ENCODE data around the gene ACADM.
"Not testable (repeated sequence)": the region's sequence is repeated elsewhere in the genome, so short reads cannot be mapped to it uniquely, and the experiment has no call there.

Gene ACADM

DNA sequence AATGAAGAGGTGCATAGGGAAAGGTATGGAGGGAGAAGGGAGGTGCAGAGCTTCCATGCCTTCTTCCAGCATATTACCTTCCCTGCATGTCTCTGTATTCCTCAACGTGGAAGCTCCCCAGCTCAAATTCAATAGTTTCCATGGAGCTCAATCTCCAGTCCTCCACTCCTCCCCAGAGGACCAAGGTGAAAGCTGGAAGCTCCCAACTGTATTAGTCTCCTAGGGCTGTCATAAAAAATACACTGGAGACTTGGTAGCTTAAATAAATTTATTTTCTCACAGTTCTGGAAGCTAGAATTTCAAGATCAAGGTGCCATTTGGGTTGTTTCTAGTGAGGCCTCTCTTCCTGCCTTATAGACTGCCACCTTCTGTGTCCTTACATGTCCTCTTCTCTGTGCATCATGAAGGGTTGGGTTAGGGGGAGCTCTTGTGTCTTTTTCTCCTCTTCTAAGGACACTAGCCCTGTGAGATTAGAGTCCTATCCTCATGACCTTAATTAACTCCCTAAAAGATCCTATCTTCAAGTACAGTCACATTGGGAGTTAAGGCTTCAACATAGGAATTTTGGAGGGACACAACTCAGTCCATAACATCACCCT, 39.6 kb downstream of the ACADM start:
- H3K4me3 ChIP-seq = no peak overlapping the region
- H3K4me2 ChIP-seq = no peak overlapping the region
- no peak for TF ChIP-seq Cebpa-rat (IDR thresholded peaks at IDR 0.05)
- H3K9ac ChIP-seq = no peak overlapping the region
- no peaks in the 10 kb centered on the region for H3K27me3 ChIP-seq
- no peaks in the 10 kb centered on the region for H3K9me3 ChIP-seq (replicated peaks in 1 of 11)
- no peak overlapping the region for H3K27ac ChIP-seq
- peaks cover 4 to 56% (median 37%) of the 10 kb centered on the region in 11 experiments; a peak in 21 of 22 replicates for H3K36me3 ChIP-seq
- peaks cover 0 to 18% (median 6%) of the 10 kb centered on the region in 10 experiments; a peak in 15 of 20 replicates for H3K4me1 ChIP-seq
- H4K20me1 ChIP-seq = no peaks in the 10 kb centered on the region

GRCh38 chr1:75765697-75766355, 41.3 kb downstream of the ACADM start:
- H3K9ac ChIP-seq = no peak overlapping the region
- no peak overlapping the region for H3K4me3 ChIP-seq
- H3K27ac ChIP-seq = no peak overlapping the region
- no peak for TF ChIP-seq Cebpa-rat (IDR thresholded peaks at IDR 0.05)
- no peaks in the 10 kb centered on the region for H3K9me3 ChIP-seq (replicated peaks in 1 of 11)
- H3K4me1 ChIP-seq = peaks cover 0 to 18% (median 6%) of the 10 kb centered on the region in 10 experiments; a peak in 15 of 20 replicates
- H3K36me3 ChIP-seq = peaks cover 4 to 39% (median 21%) of the 10 kb centered on the region in 11 experiments; a peak in 21 of 22 replicates
- H4K20me1 ChIP-seq = no peaks in the 10 kb centered on the region
- peak overlapping the region in 4 of 11 experiments; percentile 7 to 42 (median 34); a peak in 4 of 22 replicates for H3K4me2 ChIP-seq
- no peaks in the 10 kb centered on the region for H3K27me3 ChIP-seq

GRCh38 chr1:75768016-75768415, 43.5 kb downstream of the ACADM start:
- no peak overlapping the region for H3K4me2 ChIP-seq
- no peaks in the 10 kb centered on the region for H4K20me1 ChIP-seq
- no peak overlapping the region for H3K9ac ChIP-seq
- H3K36me3 ChIP-seq = peaks cover 0 to 17% (median 11%) of the 10 kb centered on the region in 11 experiments; a peak in 12 of 22 replicates
- peaks cover 0 to 18% (median 6%) of the 10 kb centered on the region in 10 experiments; a peak in 15 of 20 replicates for H3K4me1 ChIP-seq
- no peaks in the 10 kb centered on the region for H3K9me3 ChIP-seq (replicated peaks in 1 of 11)
- H3K27ac ChIP-seq = no peak overlapping the region
- no peaks in the 10 kb centered on the region for H3K27me3 ChIP-seq
- no peak overlapping the region for H3K4me3 ChIP-seq
- TF ChIP-seq Cebpa-rat (IDR thresholded peaks at IDR 0.05) = no peak

GRCh38 chr1:75770761-75771160, 46.3 kb downstream of the ACADM start:
- H3K9me3 ChIP-seq (replicated peaks in 1 of 11) = no peaks in the 10 kb centered on the region
- no peak overlapping the region for H3K4me3 ChIP-seq
- no peaks in the 10 kb centered on the region for H4K20me1 ChIP-seq
- no peaks in the 10 kb centered on the region for H3K36me3 ChIP-seq
- H3K9ac ChIP-seq = no peak overlapping the region
- no peak overlapping the region for H3K27ac ChIP-seq
- peaks cover 0 to 5% (median 0%) of the 10 kb centered on the region in 10 experiments; a peak in 7 of 20 replicates for H3K4me1 ChIP-seq
- no peak for TF ChIP-seq Cebpa-rat (IDR thresholded peaks at IDR 0.05)
- no peak overlapping the region for H3K4me2 ChIP-seq
- H3K27me3 ChIP-seq = no peaks in the 10 kb centered on the region

DNA sequence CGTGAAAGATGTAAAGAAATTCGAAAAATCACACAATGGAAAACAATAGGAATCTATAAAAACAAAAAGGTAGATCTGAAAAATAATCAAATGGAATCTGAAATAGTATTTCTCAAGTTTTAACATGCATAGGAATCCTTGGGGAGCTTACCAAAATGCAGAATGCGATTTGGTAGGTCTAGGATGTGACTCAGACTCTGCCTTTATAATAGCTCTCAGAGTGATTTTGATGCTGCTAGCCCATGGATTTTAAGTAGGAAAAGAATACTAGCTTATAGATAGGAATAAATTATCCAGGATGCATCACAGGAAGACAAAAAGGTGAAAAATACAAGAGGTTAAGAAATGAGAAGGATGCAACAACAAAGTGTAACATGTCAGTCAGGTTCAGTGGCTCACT, 47.5 kb downstream of the ACADM start:
- no peak for TF ChIP-seq Cebpa-rat (IDR thresholded peaks at IDR 0.05)
- no peak overlapping the region for H3K4me2 ChIP-seq
- H3K36me3 ChIP-seq = no peaks in the 10 kb centered on the region
- no peaks in the 10 kb centered on the region for H3K4me1 ChIP-seq
- no peak overlapping the region for H3K9ac ChIP-seq
- H3K27ac ChIP-seq = no peak overlapping the region
- H4K20me1 ChIP-seq = no peaks in the 10 kb centered on the region
- H3K9me3 ChIP-seq (replicated peaks in 1 of 11) = peaks cover 0 to 5% (median 0%) of the 10 kb centered on the region in 11 experiments; a peak in 1 of 22 replicates
- no peaks in the 10 kb centered on the region for H3K27me3 ChIP-seq
- no peak overlapping the region for H3K4me3 ChIP-seq

DNA sequence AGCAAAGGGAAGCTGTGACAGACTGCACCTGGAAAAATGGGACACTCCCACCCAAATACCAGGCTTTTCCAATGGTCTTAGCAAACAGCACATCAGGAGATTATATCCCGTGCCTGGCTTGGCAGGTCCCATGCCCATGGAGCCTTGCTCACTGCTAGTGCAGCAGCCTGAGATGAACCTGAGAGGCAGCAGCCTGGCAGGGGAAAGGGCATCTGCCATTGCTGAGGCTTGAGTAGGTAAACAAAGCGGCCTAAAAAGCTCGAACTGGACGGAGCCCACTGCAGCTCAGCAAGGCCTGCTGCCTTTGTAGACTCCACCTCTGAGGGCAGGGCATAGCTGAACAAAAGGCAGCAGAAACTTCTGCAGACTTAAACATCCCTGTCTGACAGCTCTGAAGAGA, 53.3 kb downstream of the ACADM start:
- H3K9me3 ChIP-seq (replicated peaks in 1 of 11) = peaks cover 0 to 15% (median 5%) of the 10 kb centered on the region in 11 experiments; a peak in 9 of 22 replicates
- H3K4me2 ChIP-seq, H4K20me1 ChIP-seq, H3K27ac ChIP-seq, H3K27me3 ChIP-seq, H3K4me3 ChIP-seq, H3K4me1 ChIP-seq, H3K9ac ChIP-seq, H3K36me3 ChIP-seq: not testable (repeated sequence)

GRCh38 chr1:75778694-75779093, 54.2 kb downstream of the ACADM start:
- H3K9me3 ChIP-seq (replicated peaks in 1 of 11) = peaks cover 0 to 15% (median 6%) of the 10 kb centered on the region in 11 experiments; a peak in 13 of 22 replicates
- H3K36me3 ChIP-seq, H3K4me1 ChIP-seq, H3K27ac ChIP-seq, H3K4me3 ChIP-seq, H4K20me1 ChIP-seq, H3K9ac ChIP-seq, H3K4me2 ChIP-seq, H3K27me3 ChIP-seq: not testable (repeated sequence)

DNA sequence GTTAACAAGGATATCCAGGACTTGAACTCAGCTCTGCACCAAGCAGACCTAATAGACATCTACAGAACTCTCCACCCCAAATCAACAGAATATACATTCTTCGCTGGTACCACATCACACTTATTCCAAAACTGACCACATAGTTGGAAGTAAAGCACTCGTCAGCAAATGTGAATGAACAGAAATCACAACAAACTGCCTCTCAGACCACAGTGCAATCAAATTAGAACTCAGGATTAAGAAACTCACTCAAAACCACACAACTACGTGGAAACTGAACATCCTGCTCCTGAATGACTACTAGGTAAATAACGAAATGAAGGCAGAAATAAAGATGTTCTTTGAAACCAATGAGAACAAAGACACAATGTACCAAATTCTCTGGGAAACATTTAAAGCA, 55.7 kb downstream of the ACADM start:
- not testable (repeated sequence) for H4K20me1 ChIP-seq, H3K27ac ChIP-seq, H3K27me3 ChIP-seq

GRCh38 chr1:75783920-75784319, 59.4 kb downstream of the ACADM start:
- Histone ChIP-seq H3K27ac (peak overlapping the region in 6 of 11 experiments; percentile 51 to 99 (median 95); a peak in 6 of 22 replicates), H3K4me1 (peaks cover 17 to 32% (median 20%) of the 10 kb centered on the region in 10 experiments), H3K9me3 (replicated peaks in 1 of 11) (peaks cover 0 to 14% (median 5%) of the 10 kb centered on the region in 11 experiments; a peak in 9 of 22 replicates), H4K20me1 (peaks cover 17 to 23% (median 21%) of the 10 kb centered on the region in 11 experiments), H3K36me3 (peaks cover 17 to 22% (median 19%) of the 10 kb centered on the region in 11 experiments; a peak in 21 of 22 replicates), H3K4me2 (peak overlapping the region in 2 of 11 experiments; percentile 92 to 96; a peak in 3 of 22 replicates)
- not testable (repeated sequence) for H3K4me3 ChIP-seq, H3K27me3 ChIP-seq, H3K9ac ChIP-seq

More for the DNA sequence above, 55.7 kb downstream of the ACADM start:
- not testable (repeated sequence) for H3K36me3 ChIP-seq, H3K4me3 ChIP-seq, H3K4me2 ChIP-seq, H3K9ac ChIP-seq
- Histone ChIP-seq H3K9me3 (replicated peaks in 1 of 11) (peaks cover 0 to 18% (median 9%) of the 10 kb centered on the region in 11 experiments; a peak in 14 of 22 replicates), H3K4me1 (peaks cover 4 to 11% (median 10%) of the 10 kb centered on the region in 10 experiments; a peak in 17 of 20 replicates)
